HEK293 (cell line): ENCODE results near the gene TYRO3.

Experiments
- CTCF ChIA-PET: fragments of 350-600 bp; formaldehyde crosslinking; extraction: SDS; loops from one replicate; lab custom pipeline; 2021; ENCODE audit warnings: antibody characterized with exemption; lab: Yijun Ruan, JAX
- POLR2A ChIA-PET: fragments of 300-600 bp; formaldehyde crosslinking; extraction: SDS; loops from one replicate; lab custom pipeline; 2020; ENCODE audit warnings: antibody characterized with exemption, inconsistent platforms; lab: Yijun Ruan, JAX
- H3K27ac ChIP-seq: fragments of 200-500 bp; sonication (Bioruptor generic); 2 replicates; pipeline ENCODE4 v1.5.1; 2014; ENCODE audit warnings: low read depth, low read length, control low read depth, inconsistent platforms; ENCODE audit errors: extremely low read depth
- H3K36me3 ChIP-seq, 2 experiments: fragments of 200-500 bp in 1 of 2; sonication (Bioruptor generic) in 1 of 2; 1 replicate in 1 of 2; 2 replicates in 1 of 2; pipeline ENCODE4 v1.5.1; 2014 to 2017; ENCODE audit warnings: inconsistent platforms in 2 of 2, low read length in 2 of 2; ENCODE audit not compliant: control insufficient read depth in 2 of 2, insufficient read depth in 1 of 2
- H3K4me1 ChIP-seq: fragments of 200-500 bp; sonication (Bioruptor generic); 2 replicates; pipeline ENCODE4 v1.5.1; 2014; ENCODE audit warnings: mild to moderate bottlenecking, low read length, inconsistent platforms; ENCODE audit not compliant: control insufficient read depth, insufficient read depth
- H3K4me3 ChIP-seq: 2 replicates; pipeline ENCODE4 v1.5.1; 2011; ENCODE audit warnings: low read depth, mild to moderate bottlenecking, control low read depth, low read length, moderate library complexity
- H3K9me3 ChIP-seq: fragments of 200-500 bp; sonication (Bioruptor generic); 2 replicates; pipeline ENCODE4 v1.5.1; 2014; ENCODE audit warnings: low read depth, low read length, inconsistent platforms; ENCODE audit not compliant: control insufficient read depth, insufficient read depth
- ATF2 ChIP-seq: fragments of 450-650 bp; formaldehyde crosslinking; IDR thresholded peaks from 2 replicates; pipeline ENCODE4 v1.5.1; 2016; ENCODE audit warnings: missing biosample characterization, missing genetic modification characterization, low read depth
- GFI1B ChIP-seq: fragments of 450-650 bp; formaldehyde crosslinking; IDR thresholded peaks from 2 replicates; pipeline ENCODE4 v1.5.1; 2016; ENCODE audit warnings: missing biosample characterization, missing genetic modification characterization
- IKZF3 ChIP-seq: fragments of 450-650 bp; IDR thresholded peaks from 2 replicates; pipeline ENCODE4 v1.5.0; 2018; ENCODE audit warnings: missing biosample characterization, mild to moderate bottlenecking, missing genetic modification characterization, moderate library complexity
- KLF7 ChIP-seq: fragments of 450-650 bp; formaldehyde crosslinking; IDR thresholded peaks from 2 replicates; pipeline ENCODE4 v1.5.1; 2016; ENCODE audit warnings: missing biosample characterization, missing genetic modification characterization, borderline replicate concordance
- MZF1 ChIP-seq: fragments of 450-650 bp; formaldehyde crosslinking; IDR thresholded peaks from 2 replicates; pipeline ENCODE4 v1.5.1; 2017; ENCODE audit warnings: missing biosample characterization, missing genetic modification characterization, borderline replicate concordance
- TCF7L2 ChIP-seq: IDR thresholded peaks from 2 replicates; pipeline ENCODE4 v1.6.1; 2011; ENCODE audit warnings: low read depth, mild to moderate bottlenecking, inconsistent platforms, low read length, moderate library complexity, borderline replicate concordance
- TSHZ1 ChIP-seq: fragments of 450-650 bp; formaldehyde crosslinking; IDR thresholded peaks from 2 replicates; pipeline ENCODE4 v1.5.1; 2016; ENCODE audit warnings: missing biosample characterization, missing genetic modification characterization, borderline replicate concordance
- ZBTB26 ChIP-seq: fragments of 450-650 bp; formaldehyde crosslinking; optimal IDR thresholded peaks from 2 replicates; pipeline ENCODE3; 2016; ENCODE audit warnings: missing biosample characterization, mild to moderate bottlenecking, missing genetic modification characterization
- ZBTB44 ChIP-seq: fragments of 450-650 bp; IDR thresholded peaks from 2 replicates; pipeline ENCODE4 v1.5.1; 2018; ENCODE audit warnings: missing biosample characterization, mild to moderate bottlenecking, missing genetic modification characterization
- ZNF133 ChIP-seq: fragments of 450-650 bp; formaldehyde crosslinking; IDR thresholded peaks from 2 replicates; pipeline ENCODE4 v1.5.1; 2016; ENCODE audit warnings: missing biosample characterization, missing genetic modification characterization
- ZNF138 ChIP-seq: fragments of 450-650 bp; formaldehyde crosslinking; IDR thresholded peaks from 2 replicates; pipeline ENCODE4 v1.5.1; 2016; ENCODE audit warnings: missing biosample characterization, missing genetic modification characterization, borderline replicate concordance
- ZNF354C ChIP-seq: fragments of 450-650 bp; formaldehyde crosslinking; IDR thresholded peaks from 2 replicates; pipeline ENCODE4 v1.5.1; 2016; ENCODE audit warnings: missing biosample characterization, missing genetic modification characterization, low read depth, borderline replicate concordance
- ZNF48 ChIP-seq: fragments of 450-650 bp; formaldehyde crosslinking; IDR thresholded peaks from 2 replicates; pipeline ENCODE4 v1.5.1; 2016; ENCODE audit warnings: missing biosample characterization, missing genetic modification characterization
- ZNF530 ChIP-seq: fragments of 450-650 bp; formaldehyde crosslinking; IDR thresholded peaks from 2 replicates; pipeline ENCODE4 v1.5.1; 2016; ENCODE audit warnings: low read depth, missing biosample characterization, missing genetic modification characterization
- ZNF670 ChIP-seq: fragments of 450-650 bp; formaldehyde crosslinking; IDR thresholded peaks from 2 replicates; pipeline ENCODE4 v1.5.1; 2016; ENCODE audit warnings: missing biosample characterization, missing genetic modification characterization, low read depth
- ZNF785 ChIP-seq: fragments of 450-650 bp; formaldehyde crosslinking; IDR thresholded peaks from 2 replicates; pipeline ENCODE4 v1.5.1; 2016; ENCODE audit warnings: missing biosample characterization, missing genetic modification characterization
- ZNF830 ChIP-seq: fragments of 450-650 bp; IDR thresholded peaks from 2 replicates; pipeline ENCODE4 v1.5.0; 2018; ENCODE audit warnings: missing biosample characterization, missing genetic modification characterization, low read depth, mild to moderate bottlenecking, moderate library complexity

TYRO3 gene

GRCh38 chr15:41573396-41573795, 14.4 kb downstream of the TYRO3 start:
- Histone ChIP-seq H3K9me3 (no peaks in the 10 kb centered on the region), H3K4me3 (no peak overlapping the region), H3K4me1 (no peaks in the 10 kb centered on the region), H3K27ac (no peak overlapping the region), H3K36me3 (peaks cover 0 to 65% of the 10 kb centered on the region in 2 experiments; a peak in 2 of 3 replicates)
- POLR2A ChIA-PET, result no interaction called here
- CTCF ChIA-PET, result no interaction called here
- TF ChIP-seq MZF1 (no peak), ZNF530 (no peak), ZNF48 (tag by site-specific recombination) (no peak), GFI1B (no peak), ZNF670 (tag by site-specific recombination) (no peak), ZNF133 (tag by site-specific recombination) (no peak), ATF2 (tag by site-specific recombination) (no peak), ZNF354C (tag by site-specific recombination) (no peak), ZBTB26 (tag by site-specific recombination) (no peak), IKZF3 (tag by site-specific recombination) (no peak), TCF7L2 (no peak), KLF7 (tag by site-specific recombination) (no peak), TSHZ1 (tag by site-specific recombination) (no peak), ZNF830 (tag by site-specific recombination) (no peak), ZNF138 (tag by site-specific recombination) (no peak)

- ChIA-PET CTCF (interaction anchor here (0.9 to 1.4 kb wide), 2 partner anchors 12 to 16 kb away, joined by 3 to 4 read pairs; no protein-coding TSS in a partner anchor), POLR2A (no interaction called here)
- Histone ChIP-seq H3K36me3 (peaks cover 0 to 68% of the 10 kb centered on the region in 2 experiments; a peak in 2 of 3 replicates), H3K4me1 (no peaks in the 10 kb centered on the region), H3K4me3 (no peak overlapping the region), H3K9me3 (no peaks in the 10 kb centered on the region), H3K27ac (no peak overlapping the region)
- TF ChIP-seq ZNF785 (tag by site-specific recombination) (no peak), ZBTB44 (tag by site-specific recombination) (no peak)
Measured at GRCh38 chr15:41574158-41574557, 15.1 kb downstream of the TYRO3 start.
